A549 (cell line): ENCODE measurements around the gene TMEM171. TPM values are rescaled to one million over a fixed set of nuclear protein-coding genes. Genes with fewer than 3 reads are reported as not detected.

Experiments
- ATAC-seq, 2 experiments: fragments of 200-7000 bp in 1 of 2; fragments of >200 bp in 1 of 2; cut with Nextera tagmentation in 1 of 2; cut with Tn5 transposase in 1 of 2; 3 replicates each; pipeline versions ENCODE4 v1.8.0 to v1.9.1; 2018 to 2020; ENCODE audit warnings: mild to moderate bottlenecking in 1 of 2, moderate library complexity in 1 of 2
- CTCF ChIA-PET: fragments of 300-600 bp; sonication (Branson Sonifier 250); formaldehyde crosslinking; extraction: SDS; loops from one replicate; lab custom pipeline; 2021; ENCODE audit warnings: antibody characterized with exemption, inconsistent platforms; lab: Yijun Ruan, JAX
- POLR2A ChIA-PET: fragments of 350-600 bp; formaldehyde crosslinking; extraction: SDS; loops from one replicate; lab custom pipeline; 2021; ENCODE audit warnings: antibody characterized with exemption, inconsistent platforms; lab: Yijun Ruan, JAX
- DNase-seq, 2 experiments: peaks; one replicate each; pipeline versions ENCODE4 v3.0.0 to v3.0.0-alpha.2; 2011 to 2016; ENCODE audit warnings: low read depth in 1 of 2, low spot score in 1 of 2
- FAIRE-seq: peaks from 2 replicates; lab custom pipeline; 2011; peaks lifted over from hg19 to GRCh38; lab: Jason Lieb, UNC
- H3K27ac ChIP-seq, 2 experiments: fragments of >200 bp; sonication (Bioruptor Twin); formaldehyde crosslinking; 3 replicates each; pipeline ENCODE4 v1.5.1; 2016 to 2017
- H3K4me1 ChIP-seq: fragments of >200 bp; sonication (Bioruptor Twin); formaldehyde crosslinking; 3 replicates; pipeline ENCODE4 v1.6.1; 2016
- H3K4me2 ChIP-seq: fragments of >200 bp; sonication (Bioruptor Twin); formaldehyde crosslinking; 3 replicates; pipeline ENCODE4 v1.6.1; 2016
- H3K4me3 ChIP-seq: fragments of >200 bp; sonication (Bioruptor Twin); formaldehyde crosslinking; 3 replicates; pipeline ENCODE4 v1.5.1; 2016
- H3K9me3 ChIP-seq: fragments of >200 bp; sonication (Bioruptor Twin); formaldehyde crosslinking; 3 replicates; pipeline ENCODE4 v1.6.1; 2016
- CBX2 ChIP-seq: fragments of 200-600 bp; sonication (generic); IDR thresholded peaks from 2 replicates; pipeline ENCODE4 v1.6.1; 2016; ENCODE audit warnings: low read depth, mild to moderate bottlenecking, borderline replicate concordance
- CHD2 ChIP-seq: fragments of 150-350 bp; IDR thresholded peaks from 2 replicates; pipeline ENCODE4 v1.6.1; 2014; ENCODE audit warnings: low read length; ENCODE audit not compliant: partially characterized antibody
- HDAC2 ChIP-seq: fragments of 200-600 bp; sonication (generic); IDR thresholded peaks from 2 replicates; pipeline ENCODE4 v1.6.1; 2016
- HEYL ChIP-seq: fragments of 250-450 bp; sonication (Bioruptor Pico); IDR thresholded peaks from 2 replicates; pipeline ENCODE4 v1.8.0; 2021; ENCODE audit warnings: mild to moderate bottlenecking, moderate library complexity
- JUN ChIP-seq, 2 experiments: fragments of >200 bp; sonication (Bioruptor Twin); formaldehyde crosslinking; IDR thresholded peaks; 2 replicates in 1 of 2; 3 replicates in 1 of 2; pipeline ENCODE4 v1.6.1; 2016 to 2017
- MAFK ChIP-seq: fragments of 450-650 bp; IDR thresholded peaks from 2 replicates; pipeline ENCODE4 v1.6.1; 2014; ENCODE audit not compliant: partially characterized antibody
- MAX ChIP-seq: IDR thresholded peaks from 2 replicates; pipeline ENCODE4 v1.6.1; 2012
- MYC ChIP-seq: IDR thresholded peaks from 2 replicates; pipeline ENCODE4 v1.6.1; 2012; ENCODE audit warnings: mild to moderate bottlenecking, inconsistent platforms, low read length, improper control_type of control experiment, borderline replicate concordance
- NFE2L2 ChIP-seq: fragments of 150-350 bp; conservative IDR thresholded peaks from 2 replicates; pipeline ENCODE4 v1.6.1; 2014; ENCODE audit warnings: low read length
- PHF8 ChIP-seq: fragments of 200-600 bp; sonication (generic); IDR thresholded peaks from 2 replicates; pipeline ENCODE4 v1.6.1; 2016; ENCODE audit warnings: low read depth, mild to moderate bottlenecking, antibody characterized with exemption, moderate library complexity, borderline replicate concordance
- REST ChIP-seq: fragments of 200-600 bp; sonication (generic); IDR thresholded peaks from 2 replicates; pipeline ENCODE4 v1.6.1; 2016; ENCODE audit warnings: antibody characterized with exemption, mild to moderate bottlenecking, moderate library complexity
- RFX5 ChIP-seq: fragments of 450-650 bp; IDR thresholded peaks from 2 replicates; pipeline ENCODE4 v1.7.1; 2014; ENCODE audit warnings: antibody characterized with exemption, mild to moderate bottlenecking, moderate library complexity
- RNF2 ChIP-seq: fragments of 200-600 bp; sonication (generic); IDR thresholded peaks from 2 replicates; pipeline ENCODE4 v1.6.1; 2016; ENCODE audit warnings: low read depth, mild to moderate bottlenecking, antibody characterized with exemption, moderate library complexity, borderline replicate concordance
- ZNF302 ChIP-seq: fragments of 250-450 bp; sonication (Bioruptor Pico); IDR thresholded peaks from 2 replicates; pipeline ENCODE4 v1.9.0; 2021; ENCODE audit warnings: inconsistent platforms, mild to moderate bottlenecking, moderate library complexity
- WGBS: methylation state at CpG from one replicate; pipeline ENCODE4 v1.1.6; 2017; ENCODE audit errors: missing lambda C conversion rate; 5-methylcytosine and 5-hydroxymethylcytosine counted together
- polyA plus RNA-seq, 4 experiments: library from polyadenylated mRNA; depleted of rRNA in 3 of 4; stranded (reverse); fragments of >200 nt; fragmentation: RNase III in 1 of 4; extraction: RNeasy Plus Mini Kit Qiagen cat#74134 plus additional on column Dnase treatment in 1 of 4; gene quantifications; 2 replicates in 3 of 4; 3 replicates in 1 of 4; pipeline ENCODE4 v1.2.3, GENCODE V29; 2011 to 2017
- TF ChIP-seq, protein P1 (sequence below): fragments of 250-450 bp; sonication (Bioruptor Pico); IDR thresholded peaks from 2 replicates; pipeline ENCODE4 v1.5.0; 2020; ENCODE audit warnings: low read depth, mild to moderate bottlenecking, moderate library complexity
- TF ChIP-seq, protein P2 (sequence below): fragments of 250-450 bp; sonication (Bioruptor Pico); IDR thresholded peaks from 2 replicates; pipeline ENCODE4 v1.5.0; 2021; ENCODE audit warnings: mild to moderate bottlenecking, moderate library complexity, borderline replicate concordance
- TF ChIP-seq, protein P3 (sequence below): fragments of >200 bp; sonication (Bioruptor Twin); formaldehyde crosslinking; IDR thresholded peaks from 3 replicates; pipeline ENCODE4 v1.5.1; 2016

The TMEM171 gene
- polyA plus RNA-seq, 2 of the 4 experiments (the other 2 are of a cell fraction): 1.5 to 6.7 TPM

DNA sequence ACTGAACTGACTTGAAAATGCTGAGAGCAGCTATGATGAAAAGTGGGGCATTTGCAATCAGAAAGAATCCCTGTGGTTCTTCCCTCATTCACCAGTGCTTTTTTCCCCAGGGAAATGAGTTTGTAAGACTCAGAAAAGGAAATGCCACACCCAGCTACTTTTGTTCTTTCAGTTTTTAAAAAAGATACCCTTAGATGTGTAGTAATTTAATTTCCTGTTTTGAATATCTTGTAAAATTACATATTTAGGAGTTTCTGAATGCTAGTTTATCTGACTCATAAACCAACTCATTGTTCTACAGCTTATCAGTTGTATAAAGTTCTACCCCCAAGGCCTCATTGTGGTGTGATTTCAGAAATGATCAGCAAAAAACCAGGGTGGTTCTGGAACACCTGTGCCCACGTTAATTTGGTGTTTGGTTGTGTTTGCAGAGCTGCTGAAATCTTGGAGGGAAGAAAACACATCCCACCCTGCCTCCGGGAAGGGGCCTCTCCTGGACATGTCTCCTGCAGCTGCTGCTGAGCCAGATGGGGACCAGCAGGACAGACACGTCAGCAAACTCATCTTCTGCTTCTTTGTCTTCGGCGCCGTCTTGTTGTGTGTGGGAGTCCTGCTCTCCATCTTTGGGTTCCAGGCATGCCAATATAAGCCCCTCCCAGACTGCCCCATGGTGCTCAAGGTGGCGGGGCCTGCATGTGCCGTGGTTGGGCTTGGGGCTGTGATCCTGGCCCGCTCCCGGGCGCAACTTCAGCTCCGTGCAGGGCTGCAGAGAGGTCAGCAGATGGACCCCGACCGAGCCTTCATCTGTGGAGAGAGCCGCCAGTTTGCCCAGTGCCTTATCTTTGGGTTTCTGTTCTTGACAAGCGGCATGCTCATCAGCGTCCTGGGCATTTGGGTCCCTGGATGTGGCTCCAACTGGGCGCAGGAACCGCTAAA is 2.8 kb downstream of the TMEM171 start:
- no peak for FAIRE-seq
- no peak overlapping the region for H3K4me3 ChIP-seq

GRCh38 chr5:73125289-73125688 is 4.9 kb downstream of the TMEM171 start:
- no peak for FAIRE-seq

More for the DNA sequence above, 2.8 kb downstream of the TMEM171 start:
- Histone ChIP-seq H3K27ac (no peak overlapping the region), H3K4me1 (peaks cover 17% of the 10 kb centered on the region), H3K9me3 (no peaks in the 10 kb centered on the region), H3K4me2 (no peak overlapping the region)
- ATAC-seq: no peak
- TF ChIP-seq PHF8 (no peak), MAX (no peak), JUN (IDR thresholded peaks at IDR 0.05) (no peak), RFX5 (no peak), MAFK (no peak), NFE2L2 (no peak), ZNF302 (no peak), RNF2 (no peak), CHD2 (no peak), HDAC2 (no peak), CBX2 (no peak)
- TF ChIP-seq, protein P1, sequence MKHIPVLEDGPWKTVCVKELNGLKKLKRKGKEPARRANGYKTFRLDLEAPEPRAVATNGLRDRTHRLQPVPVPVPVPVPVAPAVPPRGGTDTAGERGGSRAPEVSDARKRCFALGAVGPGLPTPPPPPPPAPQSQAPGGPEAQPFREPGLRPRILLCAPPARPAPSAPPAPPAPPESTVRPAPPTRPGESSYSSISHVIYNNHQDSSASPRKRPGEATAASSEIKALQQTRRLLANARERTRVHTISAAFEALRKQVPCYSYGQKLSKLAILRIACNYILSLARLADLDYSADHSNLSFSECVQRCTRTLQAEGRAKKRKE (CRISPR knock-in tag): no peak
- TF ChIP-seq, protein P2, sequence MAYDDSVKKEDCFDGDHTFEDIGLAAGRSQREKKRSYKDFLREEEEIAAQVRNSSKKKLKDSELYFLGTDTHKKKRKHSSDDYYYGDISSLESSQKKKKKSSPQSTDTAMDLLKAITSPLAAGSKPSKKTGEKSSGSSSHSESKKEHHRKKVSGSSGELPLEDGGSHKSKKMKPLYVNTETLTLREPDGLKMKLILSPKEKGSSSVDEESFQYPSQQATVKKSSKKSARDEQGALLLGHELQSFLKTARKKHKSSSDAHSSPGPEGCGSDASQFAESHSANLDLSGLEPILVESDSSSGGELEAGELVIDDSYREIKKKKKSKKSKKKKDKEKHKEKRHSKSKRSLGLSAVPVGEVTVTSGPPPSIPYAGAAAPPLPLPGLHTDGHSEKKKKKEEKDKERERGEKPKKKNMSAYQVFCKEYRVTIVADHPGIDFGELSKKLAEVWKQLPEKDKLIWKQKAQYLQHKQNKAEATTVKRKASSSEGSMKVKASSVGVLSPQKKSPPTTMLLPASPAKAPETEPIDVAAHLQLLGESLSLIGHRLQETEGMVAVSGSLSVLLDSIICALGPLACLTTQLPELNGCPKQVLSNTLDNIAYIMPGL (CRISPR knock-in tag): no peak
- TF ChIP-seq, protein P3, sequence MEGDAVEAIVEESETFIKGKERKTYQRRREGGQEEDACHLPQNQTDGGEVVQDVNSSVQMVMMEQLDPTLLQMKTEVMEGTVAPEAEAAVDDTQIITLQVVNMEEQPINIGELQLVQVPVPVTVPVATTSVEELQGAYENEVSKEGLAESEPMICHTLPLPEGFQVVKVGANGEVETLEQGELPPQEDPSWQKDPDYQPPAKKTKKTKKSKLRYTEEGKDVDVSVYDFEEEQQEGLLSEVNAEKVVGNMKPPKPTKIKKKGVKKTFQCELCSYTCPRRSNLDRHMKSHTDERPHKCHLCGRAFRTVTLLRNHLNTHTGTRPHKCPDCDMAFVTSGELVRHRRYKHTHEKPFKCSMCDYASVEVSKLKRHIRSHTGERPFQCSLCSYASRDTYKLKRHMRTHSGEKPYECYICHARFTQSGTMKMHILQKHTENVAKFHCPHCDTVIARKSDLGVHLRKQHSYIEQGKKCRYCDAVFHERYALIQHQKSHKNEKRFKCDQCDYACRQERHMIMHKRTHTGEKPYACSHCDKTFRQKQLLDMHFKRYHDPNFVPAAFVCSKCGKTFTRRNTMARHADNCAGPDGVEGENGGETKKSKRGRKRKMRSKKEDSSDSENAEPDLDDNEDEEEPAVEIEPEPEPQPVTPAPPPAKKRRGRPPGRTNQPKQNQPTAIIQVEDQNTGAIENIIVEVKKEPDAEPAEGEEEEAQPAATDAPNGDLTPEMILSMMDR: no peak
- TF ChIP-seq, all 56 proteins: peak for 0
- POLR2A ChIA-PET: no interaction called here
- DNase-seq: no peak
- 84% methylated on average over 16 of the region's 19 CpGs for WGBS
- CTCF ChIA-PET: interaction anchor here (0.7 to 2.6 kb wide), 4 partner anchors 9 to 94 kb away, joined by 3 to 11 read pairs (median 8); no protein-coding TSS in a partner anchor

More at GRCh38 chr5:73125289-73125688, 4.9 kb downstream of the TMEM171 start:
- no peak overlapping the region for H3K4me3 ChIP-seq
- H3K9me3 ChIP-seq: no peaks in the 10 kb centered on the region
- TF ChIP-seq REST (no peak), MYC (no peak), CBX2 (no peak), HEYL (CRISPR knock-in tag) (no peak)
- H3K27ac ChIP-seq: no peak overlapping the region
- ChIA-PET POLR2A (no interaction called here), CTCF (interaction anchor here (1.6 to 2.0 kb wide), 2 partner anchors 10 to 42 kb away, joined by 3 to 6 read pairs; no protein-coding TSS in a partner anchor)
- ATAC-seq (no peak), DNase-seq (no peak)
- H3K4me2 ChIP-seq: no peak overlapping the region
- WGBS: 57% methylated on average over 4 of the region's 4 CpGs
- H3K4me1 ChIP-seq: peaks cover 11% of the 10 kb centered on the region; the same call in 2 of the 3 replicates
